ENCODE results near the gene ST3GAL4.

The ST3GAL4 gene

DNA sequence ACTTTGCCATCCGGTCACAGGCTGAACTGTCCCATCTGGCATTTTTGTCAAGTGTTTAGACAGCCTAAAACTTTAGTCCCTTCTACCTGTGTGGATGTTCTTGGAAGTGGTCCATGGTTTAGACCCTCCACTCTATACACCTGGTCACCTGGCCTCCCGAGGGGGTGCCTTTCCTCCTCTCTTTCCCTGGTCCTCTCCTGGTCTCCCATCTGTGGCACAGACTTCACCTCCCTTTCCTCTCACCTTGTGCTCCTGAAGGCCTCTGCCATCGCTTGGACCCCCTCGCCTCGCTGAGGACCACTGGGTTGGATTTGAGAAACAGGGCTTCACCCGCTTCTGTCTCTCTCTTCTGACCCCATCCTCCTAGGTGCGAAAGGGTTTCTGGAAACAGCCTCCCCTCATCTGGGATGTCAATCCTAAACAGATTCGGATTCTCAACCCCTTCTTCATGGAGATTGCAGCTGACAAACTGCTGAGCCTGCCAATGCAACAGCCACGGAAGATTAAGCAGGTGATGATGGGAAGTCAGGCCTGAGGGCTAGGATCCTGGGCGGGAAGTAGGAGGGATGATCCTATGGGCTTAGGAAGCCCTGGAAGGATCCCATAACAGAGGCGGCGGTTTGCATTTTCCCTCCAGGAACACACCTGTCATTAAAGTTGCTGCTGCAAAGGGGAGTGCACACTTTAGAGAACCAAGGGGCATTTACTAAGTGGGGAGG is 53.6 kb downstream of the ST3GAL4 start:
- no peak for DNase-seq (ENCODE audit: low read depth)

DNA sequence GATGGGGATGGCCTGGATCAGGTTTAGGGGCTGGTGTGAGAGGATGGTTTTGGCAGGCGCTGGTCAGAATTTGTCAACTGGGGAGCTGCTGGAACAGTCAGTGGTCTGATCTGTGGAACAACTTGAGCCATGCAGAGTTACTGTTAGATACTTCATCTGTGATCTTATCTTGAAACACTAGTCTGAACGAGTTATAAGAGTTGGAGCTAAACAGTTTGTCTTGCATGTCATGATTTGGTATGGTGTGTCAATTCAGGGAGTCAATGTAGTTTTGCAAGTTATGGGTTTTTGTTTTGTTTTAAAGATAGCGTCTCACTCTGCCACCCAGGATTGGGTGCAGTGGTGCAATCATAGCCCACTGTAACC is 54.1 kb downstream of the ST3GAL4 start:
- DNase-seq (ENCODE audit: low read depth) = no peak

DNA sequence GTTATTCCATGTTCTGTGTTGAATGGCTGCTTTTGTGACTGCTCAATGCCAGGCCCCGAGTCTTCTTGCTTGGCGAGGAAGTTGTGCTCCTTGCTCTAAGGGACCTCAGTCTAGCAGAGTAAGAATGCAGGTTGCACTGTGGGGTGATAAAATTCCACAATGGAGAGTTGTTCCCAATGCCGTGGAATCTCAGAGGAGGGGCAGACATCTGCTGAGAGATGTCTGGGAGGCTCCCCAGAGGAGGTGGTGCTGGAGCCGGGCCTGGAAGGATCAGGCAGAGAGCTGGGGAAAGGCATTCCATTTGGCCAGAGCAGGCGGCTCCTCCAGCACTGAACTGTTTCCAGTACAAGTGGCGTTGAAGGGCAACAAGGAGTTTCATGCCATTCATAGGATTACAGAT is 55.2 kb downstream of the ST3GAL4 start:
- DNase-seq (ENCODE audit: low read depth) = no peak

DNA sequence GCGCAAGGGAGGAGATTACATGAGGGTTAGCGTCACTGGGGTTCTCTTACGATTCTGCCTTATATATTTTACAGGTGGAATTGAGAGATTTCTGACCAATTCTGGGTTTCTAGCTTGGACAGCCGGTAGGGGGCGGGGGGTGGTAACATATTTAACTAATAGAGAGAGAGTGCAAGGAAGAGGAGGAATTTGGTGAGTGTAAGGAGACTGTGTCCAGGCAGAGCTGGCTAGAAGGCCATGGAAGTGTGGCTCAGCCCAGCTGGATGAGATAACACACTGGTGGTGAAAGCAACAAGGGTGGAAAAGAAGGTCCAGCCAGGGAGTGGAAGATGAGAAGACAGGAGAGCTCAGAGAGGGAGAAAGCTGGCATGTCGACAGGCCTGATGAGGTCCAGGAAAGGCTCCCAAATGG is 56.5 kb downstream of the ST3GAL4 start:
- DNase-seq (ENCODE audit: low read depth) = no peak

DNA sequence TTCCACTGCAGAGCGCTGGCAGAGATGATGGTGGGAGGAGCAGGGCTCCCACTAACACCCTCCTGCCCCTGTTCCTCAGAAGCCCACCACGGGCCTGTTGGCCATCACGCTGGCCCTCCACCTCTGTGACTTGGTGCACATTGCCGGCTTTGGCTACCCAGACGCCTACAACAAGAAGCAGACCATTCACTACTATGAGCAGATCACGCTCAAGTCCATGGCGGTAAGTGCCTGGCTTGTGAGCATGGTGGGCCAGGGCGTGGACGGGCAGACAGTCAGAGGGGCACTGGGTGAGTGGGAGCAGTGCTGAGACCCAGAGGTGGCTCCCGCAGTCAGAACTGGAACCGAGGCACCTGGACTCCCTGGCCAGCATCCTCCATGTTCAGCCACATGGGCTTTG is 57.9 kb downstream of the ST3GAL4 start:
- no peak for DNase-seq (ENCODE audit: low read depth)

DNA sequence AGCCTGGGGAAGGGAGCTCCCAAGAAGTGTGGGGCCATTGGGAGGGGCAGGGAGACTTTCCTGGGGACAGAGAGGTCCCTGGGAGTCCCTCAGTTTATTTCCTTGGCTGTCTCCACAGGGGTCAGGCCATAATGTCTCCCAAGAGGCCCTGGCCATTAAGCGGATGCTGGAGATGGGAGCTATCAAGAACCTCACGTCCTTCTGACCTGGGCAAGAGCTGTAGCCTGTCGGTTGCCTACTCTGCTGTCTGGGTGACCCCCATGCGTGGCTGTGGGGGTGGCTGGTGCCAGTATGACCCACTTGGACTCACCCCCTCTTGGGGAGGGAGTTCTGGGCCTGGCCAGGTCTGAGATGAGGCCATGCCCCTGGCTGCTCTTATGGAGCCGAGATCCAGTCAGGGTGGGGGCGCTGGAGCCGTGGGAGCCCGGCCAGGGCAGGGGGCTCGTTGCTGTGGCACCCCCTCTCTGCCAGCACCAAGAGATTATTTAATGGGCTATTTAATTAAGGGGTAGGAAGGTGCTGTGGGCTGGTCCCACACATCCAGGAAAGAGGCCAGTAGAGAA is 58.4 kb downstream of the ST3GAL4 start:
- DNase-seq (ENCODE audit: low read depth) = no peak

DNA sequence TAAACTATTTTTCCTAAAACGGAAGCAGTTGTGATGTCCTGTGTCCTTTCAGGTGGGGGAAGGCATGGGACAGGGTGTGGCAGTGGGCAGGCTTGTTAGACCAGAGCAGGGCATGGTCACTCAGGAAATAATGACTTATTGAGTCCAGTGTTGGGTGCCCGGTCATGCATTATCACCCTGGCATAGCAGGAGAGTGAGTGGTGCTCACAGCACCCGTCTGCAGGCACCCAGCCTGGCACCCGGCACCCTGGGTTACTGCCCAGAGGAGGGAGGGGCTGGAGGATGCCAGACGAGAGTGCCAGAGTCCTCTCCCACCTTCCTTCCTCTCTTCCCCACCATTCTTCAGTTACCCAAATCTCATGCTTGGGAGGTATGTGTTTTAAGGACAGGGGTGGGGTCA is 59.1 kb downstream of the ST3GAL4 start:
- no peak for DNase-seq (ENCODE audit: low read depth)

DNA sequence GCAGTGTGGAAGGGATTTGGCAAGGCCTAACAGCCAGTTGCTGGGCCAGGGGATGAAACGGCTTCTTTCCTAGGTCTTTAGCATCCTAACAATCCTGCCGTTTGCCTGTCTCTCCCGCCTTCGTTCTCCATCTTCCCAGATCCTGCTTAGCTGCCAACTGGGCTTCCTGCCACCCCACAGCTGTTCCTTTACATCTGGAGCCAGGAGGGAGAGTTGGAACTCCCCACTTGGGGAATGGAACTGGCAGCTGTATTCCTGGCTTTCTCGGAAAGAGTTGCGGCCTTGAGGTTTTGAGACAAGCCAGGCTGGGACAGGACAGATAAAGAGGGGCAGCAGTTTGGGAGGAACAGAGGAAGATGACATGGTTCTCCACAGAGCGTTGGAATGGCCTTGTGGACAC is 59.6 kb downstream of the ST3GAL4 start:
- DNase-seq (ENCODE audit: low read depth) = no peak

DNA sequence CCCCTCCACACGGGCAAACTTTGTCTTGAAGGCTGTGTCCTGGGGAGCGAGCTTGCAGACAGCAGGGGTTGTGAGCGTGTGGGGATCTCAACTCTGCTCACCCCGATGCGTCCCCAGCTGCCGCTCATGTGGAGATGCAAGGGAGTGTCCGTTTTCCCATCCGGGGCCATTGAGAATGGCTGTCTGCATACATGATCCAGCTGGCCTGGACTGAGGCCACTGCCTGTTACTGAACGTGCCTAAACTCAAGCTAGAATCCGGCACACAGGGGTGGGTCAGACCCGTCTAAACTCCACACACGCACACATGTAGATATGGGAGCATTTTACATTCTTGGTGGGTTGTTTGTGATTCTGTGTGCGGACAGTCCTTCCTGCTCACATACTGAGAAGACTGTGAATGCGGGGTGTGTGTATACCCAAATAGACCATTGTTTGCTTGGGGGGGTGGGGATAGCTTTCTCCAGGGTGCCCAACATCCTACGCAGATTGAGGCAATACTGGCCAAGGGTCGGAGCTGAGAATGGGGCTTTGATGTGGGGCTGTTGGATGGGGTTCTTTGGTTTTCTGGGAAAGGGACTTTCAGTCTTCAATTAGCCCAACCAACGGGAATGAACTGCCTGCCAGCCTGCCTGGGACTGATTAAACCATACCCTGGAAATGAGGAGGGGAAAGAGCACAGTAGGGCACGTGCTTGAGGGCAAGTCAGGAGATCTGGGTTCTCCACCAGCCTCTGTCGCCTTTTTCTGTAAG is 60.4 kb downstream of the ST3GAL4 start:
- DNase-seq (ENCODE audit: low read depth) = no peak

DNA sequence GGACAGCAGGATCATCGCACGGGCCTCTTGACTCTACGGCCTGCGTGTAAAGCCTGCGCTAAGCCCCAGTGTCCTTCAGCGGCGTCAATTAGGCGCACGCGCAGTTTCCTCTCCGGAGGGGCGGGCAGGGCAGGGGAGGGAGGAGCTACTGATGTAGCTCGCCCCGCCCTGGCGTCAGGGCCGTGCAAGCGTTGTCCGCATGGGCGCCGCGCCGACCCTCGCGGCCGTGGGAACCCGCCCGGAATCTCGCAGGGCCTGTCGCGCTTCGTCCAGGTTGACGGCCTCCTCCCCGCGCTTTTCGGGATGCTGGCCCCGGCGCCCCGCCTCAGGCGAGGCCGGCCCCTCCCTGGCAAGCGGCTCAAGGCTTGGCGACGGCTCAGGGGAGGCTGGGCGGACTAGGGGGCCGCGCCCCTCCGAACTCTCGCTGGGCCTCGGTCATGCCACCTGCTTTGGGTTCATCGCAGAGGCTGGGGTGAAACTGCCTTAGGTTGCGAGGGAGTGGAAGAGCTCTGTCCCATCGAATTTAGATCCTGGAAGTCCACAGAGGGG is 61.1 kb downstream of the ST3GAL4 start:
- peak; percentile 65 for DNase-seq (ENCODE audit: low read depth)

DNA sequence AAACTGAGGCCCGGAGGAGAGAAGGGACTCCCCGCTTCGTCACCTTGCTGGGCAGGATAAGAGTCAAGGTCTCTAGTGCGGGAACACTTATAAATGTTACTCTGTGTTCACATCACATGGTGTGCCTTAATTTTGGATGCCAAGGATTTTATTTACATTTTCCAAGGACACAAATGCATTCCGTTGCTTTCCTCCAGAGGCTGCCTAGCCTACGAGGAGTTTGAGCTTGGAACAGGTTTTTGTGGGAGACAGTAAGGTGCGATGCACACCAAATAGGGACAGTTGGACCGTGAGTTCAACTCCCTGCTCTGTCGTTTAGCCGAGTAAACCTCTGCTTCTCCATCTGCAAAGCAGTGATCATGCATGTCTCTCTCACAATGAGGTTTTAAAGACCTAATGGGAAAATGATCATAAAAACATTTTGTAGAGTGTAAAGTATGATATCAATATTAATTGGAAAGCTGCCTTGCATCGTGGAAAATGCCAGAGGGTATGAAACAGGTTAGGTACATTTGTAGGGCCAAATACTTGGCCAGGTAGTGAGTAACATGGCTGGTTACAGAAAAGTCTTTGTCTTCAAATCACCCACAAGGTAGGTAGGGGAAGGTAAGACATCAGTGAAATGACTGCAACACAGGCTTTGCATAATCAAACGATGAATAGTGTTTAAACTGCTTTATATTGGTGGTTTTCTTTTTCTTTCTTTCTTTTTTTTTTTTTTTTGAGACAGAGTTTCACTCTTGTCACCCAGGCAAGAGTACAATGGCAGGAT is 61.8 kb downstream of the ST3GAL4 start:
- DNase-seq (ENCODE audit: low read depth) = no peak

DNA sequence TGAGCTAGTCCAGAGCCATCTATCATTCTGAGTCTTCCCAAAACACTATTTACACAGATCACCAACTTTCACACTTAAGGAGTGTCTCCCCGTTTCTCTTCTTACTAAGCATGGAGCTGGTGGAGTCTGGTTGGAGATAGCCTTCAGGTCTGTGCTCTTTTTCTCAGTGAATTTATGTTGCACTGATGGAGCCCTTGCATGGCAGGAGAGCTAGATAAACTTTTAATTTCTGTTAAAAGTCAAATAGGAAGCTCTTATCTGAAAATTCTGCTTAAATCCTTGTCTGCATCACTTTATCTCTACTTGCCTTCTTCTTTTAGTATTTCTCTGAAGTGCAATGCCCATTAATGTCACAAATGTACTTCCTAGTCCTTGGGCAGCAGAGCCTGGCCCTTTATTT is 63.4 kb downstream of the ST3GAL4 start:
- DNase-seq (ENCODE audit: low read depth) = no peak

DNA sequence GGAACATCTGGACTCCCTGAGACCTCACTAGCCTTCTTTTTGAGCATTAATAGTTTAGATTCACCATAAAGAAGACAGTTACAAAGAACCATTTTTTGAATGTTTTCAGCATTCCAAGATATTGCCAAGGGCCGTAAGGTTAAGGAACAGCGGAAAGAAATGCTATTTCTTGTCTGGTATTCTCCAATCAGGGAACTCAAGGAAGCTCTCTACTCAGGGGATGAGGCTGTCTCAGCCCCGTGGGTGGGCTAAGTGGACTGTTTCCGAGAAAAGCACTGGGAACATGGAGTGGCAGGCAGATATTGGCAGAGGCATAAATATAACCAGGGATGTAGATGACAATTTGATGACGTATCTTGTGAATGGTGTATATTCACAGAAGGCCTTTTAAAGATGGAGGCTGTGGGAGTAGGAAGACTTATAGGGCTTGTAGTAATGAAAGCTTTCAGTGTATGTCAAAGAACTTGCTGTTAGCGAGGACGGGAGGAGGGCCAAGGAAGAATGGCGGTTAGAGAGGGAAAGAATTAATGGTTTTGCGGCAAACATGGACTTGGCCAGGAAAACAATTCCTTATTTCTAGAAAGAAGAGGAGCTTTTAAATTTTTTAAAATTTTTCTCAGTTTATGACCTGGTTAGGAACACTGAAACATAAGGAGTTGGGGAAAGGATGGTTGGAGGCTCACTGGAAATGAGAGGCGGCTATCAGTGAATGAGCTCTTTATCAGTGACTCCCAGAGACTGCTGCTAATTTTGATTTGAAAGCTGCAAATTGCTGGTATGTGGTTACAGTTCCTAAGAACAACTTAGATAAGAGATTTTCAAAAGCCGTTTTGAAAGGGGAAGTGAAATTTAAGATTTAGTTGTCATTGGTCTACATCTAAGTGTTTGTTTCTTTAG is 64.6 kb downstream of the ST3GAL4 start:
- no peak for DNase-seq (ENCODE audit: low read depth)

DNA sequence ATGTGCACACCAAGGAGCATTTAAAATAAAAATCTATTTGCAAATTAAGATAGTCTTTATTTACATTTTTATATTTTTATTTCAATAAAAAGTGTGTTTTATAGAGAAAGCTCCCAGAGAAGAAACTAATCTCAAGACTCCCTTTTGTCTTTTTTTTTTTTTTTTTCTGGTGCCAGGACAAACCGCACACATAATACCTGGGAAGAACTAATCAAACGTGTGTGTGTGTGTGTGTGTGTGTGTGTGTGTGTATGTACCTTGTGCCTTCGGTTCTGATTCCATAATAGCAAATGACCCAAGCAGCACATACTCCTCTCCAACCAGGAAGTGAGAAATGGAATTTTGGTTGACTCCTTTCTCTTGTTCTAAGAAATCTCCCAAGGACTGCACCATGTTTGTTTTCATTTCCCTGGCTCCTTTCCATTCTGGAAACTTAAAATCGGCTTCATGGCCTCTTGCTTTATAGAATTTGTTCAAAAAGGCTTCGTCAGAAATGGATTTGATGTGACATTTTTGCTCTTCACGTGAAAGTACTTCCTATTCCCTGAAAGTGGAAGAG is 65.3 kb downstream of the ST3GAL4 start:
- no peak for DNase-seq (ENCODE audit: low read depth)

DNA sequence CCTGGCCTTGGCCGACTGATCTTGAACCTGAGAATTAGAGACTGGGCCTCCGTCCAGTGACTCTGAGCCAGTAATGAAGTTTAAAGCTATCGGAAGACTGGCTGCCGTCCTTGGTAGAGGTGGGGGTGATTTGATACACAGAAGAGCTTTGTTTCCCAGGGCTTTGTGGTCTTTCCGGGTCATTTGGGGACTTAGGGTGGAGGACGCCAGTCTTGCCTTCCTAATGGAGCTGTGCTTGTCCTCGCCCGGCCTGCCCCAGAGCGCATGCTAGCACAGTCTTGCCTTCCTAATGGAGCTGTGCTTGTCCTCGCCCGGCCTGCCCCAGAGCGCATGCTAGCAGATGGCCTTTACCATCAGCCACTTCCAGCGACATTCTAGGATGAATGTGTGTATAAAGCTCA is 65.8 kb downstream of the ST3GAL4 start:
- no peak for DNase-seq (ENCODE audit: low read depth)

DNA sequence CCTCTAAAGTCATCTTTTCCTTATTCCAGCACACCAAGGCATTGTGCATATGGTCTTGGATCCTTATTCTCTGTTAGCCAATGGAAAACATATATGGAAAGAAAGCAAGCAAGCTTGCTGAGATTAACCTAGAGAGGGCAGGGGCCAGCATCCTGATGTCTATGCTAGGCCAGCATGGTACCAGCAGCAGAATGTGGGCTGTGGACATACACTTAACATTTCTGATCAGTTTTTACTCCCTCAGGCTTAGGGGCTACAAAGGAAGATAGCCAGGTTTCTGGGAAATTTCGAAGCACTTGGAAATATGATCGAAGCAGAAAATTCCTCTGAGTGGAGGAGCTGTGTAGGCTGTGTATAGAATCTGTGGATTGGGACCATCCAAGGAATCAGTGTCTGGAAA is 67.0 kb downstream of the ST3GAL4 start:
- DNase-seq (ENCODE audit: low read depth) = no peak

DNA sequence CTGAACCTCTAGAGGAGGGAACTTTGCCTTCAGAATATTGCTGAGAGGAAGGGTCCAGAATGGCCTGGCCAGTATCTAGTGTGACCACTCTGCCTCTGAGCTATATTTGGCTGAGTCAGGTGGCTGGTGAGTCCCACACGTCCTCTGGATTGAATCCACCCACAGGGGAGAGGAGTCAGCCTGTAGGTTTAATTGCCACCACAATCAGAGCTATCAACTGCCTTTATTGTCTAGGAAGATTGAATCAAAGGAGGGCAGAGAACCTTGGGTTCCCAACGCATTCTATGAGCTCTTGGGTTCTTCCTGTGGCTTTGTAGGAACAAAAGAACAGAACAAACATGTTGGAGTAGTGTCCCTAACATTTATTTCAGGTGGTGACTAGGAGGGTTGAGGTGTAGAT is 67.7 kb downstream of the ST3GAL4 start:
- no peak for DNase-seq (ENCODE audit: low read depth)

DNA sequence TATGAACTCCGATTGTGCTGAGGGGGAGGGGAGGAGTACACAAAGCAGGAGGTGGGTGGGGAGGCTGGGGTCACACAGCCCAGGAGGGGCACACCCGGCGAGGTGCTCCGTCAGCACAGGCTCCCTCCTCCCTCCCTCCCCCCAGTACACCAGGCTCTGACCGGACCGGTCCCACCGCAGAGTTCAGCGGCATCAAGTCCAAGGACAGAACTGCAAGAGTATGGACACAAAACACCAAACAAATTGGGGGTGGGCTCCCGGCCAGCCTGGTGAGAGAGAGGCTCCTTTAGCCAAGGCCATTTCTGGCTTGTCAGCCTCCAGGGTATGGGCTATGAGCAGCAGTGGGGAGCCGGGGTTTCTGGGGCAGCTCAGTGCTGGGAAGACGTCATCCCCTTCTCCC is 68.3 kb downstream of the ST3GAL4 start:
- DNase-seq (ENCODE audit: low read depth) = no peak

DNA sequence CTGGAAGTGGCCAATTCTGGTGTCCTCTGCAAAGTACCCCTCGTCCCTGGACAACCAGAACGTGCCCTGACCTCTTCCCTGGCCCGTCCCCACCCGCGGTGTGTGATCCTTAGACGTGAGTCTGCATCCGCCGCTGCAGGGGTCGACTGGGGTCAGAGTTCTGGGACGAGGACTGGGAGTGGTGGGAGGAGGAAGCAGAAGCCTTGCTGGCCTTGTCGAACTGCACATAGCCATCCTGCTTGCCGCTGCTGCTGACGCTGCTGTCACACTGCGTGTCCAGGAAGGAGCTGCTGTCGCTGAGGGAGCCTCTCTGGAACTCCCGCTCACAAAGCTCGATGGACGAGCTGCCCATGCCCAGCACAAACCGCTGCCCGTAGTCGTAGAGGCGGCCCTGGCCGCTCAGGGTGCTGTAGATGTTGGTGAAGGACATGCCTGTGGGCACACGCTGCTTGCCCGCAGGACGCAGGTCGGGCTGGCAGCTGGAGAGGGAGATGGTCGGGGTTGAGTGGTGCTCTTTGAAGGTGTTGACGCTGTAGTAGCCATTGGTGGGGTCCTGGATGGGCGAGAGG is 69.1 kb downstream of the ST3GAL4 start:
- no peak for DNase-seq (ENCODE audit: low read depth)

DNA sequence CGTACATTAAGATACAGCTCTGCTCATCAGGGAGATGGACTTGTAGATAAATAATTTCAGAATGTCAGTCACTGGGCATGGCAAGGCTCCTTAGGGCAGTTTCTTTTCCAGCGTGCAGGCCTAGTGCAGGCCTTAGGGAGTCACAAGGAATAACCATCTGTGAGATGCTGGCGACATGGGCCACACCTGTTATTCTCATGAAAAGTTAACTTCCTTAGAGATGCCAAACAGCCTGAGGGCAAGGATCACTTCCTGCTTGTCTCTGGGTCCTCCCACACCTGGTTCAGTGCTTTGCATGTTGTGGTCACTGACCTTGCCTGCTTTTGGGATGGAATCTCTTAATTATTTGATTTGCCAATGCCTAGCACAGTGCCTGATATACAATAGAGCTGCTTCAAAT is 70.6 kb downstream of the ST3GAL4 start:
- DNase-seq (ENCODE audit: low read depth) = no peak
